SU-DHL-6 (cell line): ENCODE data around the gene VTI1A.

ENCODE experiments used
- EZH2phosphoT487 ChIP-seq: fragments of 200-600 bp; sonication (generic), shearing (Covaris generic); conservative IDR thresholded peaks from 2 replicates; pipeline ENCODE4 v1.6.1; 2018; ENCODE audit warnings: mild to moderate bottlenecking, antibody characterized with exemption, low read length, moderate library complexity, mixed read lengths
- TF ChIP-seq, protein P1 (sequence below): fragments of 200-600 bp; sonication (generic); IDR thresholded peaks from one replicate; pipeline ENCODE4 v1.5.1; 2017; ENCODE audit warnings: antibody characterized with exemption, mild to moderate bottlenecking, low read length, moderate library complexity; ENCODE audit not compliant: insufficient read depth, poor library complexity, severe bottlenecking

DNA sequence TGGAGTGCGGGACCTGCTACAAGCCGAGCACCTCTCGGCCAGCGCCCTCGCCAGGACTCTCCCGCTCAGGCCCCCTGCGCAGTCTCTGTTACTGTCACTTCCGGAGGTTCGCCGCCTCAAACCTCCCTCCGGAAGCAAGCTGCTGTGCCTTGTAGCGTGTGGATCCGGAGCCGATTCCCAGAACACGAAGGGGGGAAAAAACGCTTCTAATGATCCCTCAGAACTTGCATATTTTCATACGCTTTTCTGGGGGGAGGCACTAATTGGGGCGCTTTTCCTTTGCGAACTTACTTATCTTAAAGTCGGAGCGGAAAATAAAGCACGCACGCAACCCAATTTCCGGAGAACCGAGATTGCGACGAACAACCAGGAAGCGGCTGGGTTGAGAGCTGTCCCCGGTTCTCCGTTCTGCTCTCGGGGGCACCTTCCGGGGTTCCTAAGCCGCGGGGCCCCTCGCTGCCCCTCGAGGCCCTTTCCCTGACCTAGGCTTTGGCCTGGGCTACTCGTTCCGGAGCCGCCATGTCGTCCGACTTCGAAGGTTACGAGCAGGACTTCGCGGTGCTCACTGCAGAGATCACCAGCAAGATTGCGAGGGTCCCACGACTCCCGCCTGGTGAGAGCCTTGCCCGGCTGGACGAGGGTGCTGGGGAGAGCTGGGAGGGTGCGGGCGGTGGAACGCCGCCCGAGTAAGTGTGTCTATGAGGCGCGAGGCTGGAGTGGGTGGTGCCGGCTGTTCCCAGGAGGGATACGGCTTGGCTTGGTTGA is at the start of gene VTI1A, which contains the start of gene ZDHHC6:
- TF ChIP-seq, protein P1, sequence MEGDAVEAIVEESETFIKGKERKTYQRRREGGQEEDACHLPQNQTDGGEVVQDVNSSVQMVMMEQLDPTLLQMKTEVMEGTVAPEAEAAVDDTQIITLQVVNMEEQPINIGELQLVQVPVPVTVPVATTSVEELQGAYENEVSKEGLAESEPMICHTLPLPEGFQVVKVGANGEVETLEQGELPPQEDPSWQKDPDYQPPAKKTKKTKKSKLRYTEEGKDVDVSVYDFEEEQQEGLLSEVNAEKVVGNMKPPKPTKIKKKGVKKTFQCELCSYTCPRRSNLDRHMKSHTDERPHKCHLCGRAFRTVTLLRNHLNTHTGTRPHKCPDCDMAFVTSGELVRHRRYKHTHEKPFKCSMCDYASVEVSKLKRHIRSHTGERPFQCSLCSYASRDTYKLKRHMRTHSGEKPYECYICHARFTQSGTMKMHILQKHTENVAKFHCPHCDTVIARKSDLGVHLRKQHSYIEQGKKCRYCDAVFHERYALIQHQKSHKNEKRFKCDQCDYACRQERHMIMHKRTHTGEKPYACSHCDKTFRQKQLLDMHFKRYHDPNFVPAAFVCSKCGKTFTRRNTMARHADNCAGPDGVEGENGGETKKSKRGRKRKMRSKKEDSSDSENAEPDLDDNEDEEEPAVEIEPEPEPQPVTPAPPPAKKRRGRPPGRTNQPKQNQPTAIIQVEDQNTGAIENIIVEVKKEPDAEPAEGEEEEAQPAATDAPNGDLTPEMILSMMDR: no peak
- TF ChIP-seq EZH2phosphoT487: no peak
